Hepatocyte (in vitro differentiated cells): ENCODE data around the gene ACTR3C.

Experiments used
- CTCF ChIP-seq: fragments of 200-600 bp; sonication (generic); IDR thresholded peaks from 2 replicates; pipeline ENCODE4 v1.5.1; 2016; ENCODE audit warnings: antibody characterized with exemption, mild to moderate bottlenecking; ENCODE audit not compliant: poor library complexity
- EZH2 ChIP-seq: fragments of 200-600 bp; sonication (generic); IDR thresholded peaks from 2 replicates; pipeline ENCODE4 v1.6.1; 2016; ENCODE audit warnings: antibody characterized with exemption, mild to moderate bottlenecking, borderline replicate concordance
- EZH2phosphoT487 ChIP-seq: fragments of 200-600 bp; sonication (generic); IDR thresholded peaks from one replicate; pipeline ENCODE4 v1.6.1; 2018; ENCODE audit warnings: antibody characterized with exemption, mild to moderate bottlenecking, low read depth, moderate library complexity; ENCODE audit not compliant: unreplicated experiment, severe bottlenecking

- TF ChIP-seq CTCF = no peak
- TF ChIP-seq EZH2 = no peak
- TF ChIP-seq EZH2phosphoT487 = no peak
Measured at GRCh38 chr7:150334108-150334507, 10.8 kb upstream of the ACTR3C start.
